ENCODE data around the gene CLSTN2. TPM values are rescaled to one million over a fixed set of nuclear protein-coding genes. Genes with fewer than 3 reads are reported as not detected.

Gene CLSTN2
- total RNA-seq, 1 donor, result not detected

DNA sequence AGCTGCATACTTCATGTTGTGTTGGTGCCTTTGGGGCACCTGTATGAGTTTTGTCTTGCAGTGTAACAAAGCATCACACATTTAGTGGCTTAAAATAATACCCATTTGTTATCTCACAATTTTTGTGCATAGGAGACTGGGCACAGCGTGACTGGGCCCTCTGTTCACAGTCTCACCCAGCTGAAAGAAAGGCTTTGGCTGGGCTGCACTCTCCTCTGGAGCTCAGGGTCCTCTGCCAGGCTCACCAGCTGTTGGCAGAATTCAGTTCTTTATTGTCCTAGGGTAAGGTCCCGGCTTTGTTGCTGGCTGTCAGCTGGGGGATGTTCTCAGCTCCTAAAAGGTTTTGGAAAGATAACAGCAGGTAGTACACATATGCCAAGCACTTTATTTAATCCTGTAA lies 263.3 kb downstream of the CLSTN2 start:
- Histone ChIP-seq H3K4me1 (ENCODE audit: insufficient read depth, low read length) (no peaks in the 10 kb centered on the region), H3K4me3 (ENCODE audit: low read length) (no peak overlapping the region), H3K9me3 (ENCODE audit: low read depth, low read length) (peaks cover 4% of the 10 kb centered on the region), H3K27me3 (ENCODE audit: insufficient read depth, low read length) (no peaks in the 10 kb centered on the region)

DNA sequence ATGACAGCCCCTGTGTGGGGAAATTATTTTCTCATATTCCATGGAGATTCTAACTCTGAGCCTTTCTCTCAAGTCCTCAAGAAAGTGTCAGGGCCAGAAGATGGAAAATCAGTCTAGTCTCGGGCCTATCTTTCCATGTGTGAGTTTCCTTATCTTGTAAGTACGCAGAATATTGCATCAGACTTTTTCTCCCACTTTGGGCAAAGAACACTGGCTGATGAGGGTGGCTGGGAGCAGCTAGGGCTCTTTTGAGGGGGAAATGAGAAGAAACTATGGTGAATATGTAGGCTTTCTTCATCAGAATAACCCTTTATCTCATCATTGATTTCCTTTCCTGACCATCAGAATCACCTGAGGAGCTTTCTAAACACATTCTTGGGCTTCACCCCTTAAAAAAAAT lies 264.0 kb downstream of the CLSTN2 start:
- Histone ChIP-seq H3K4me3 (ENCODE audit: low read length) (no peak overlapping the region), H3K9me3 (ENCODE audit: low read depth, low read length) (peaks cover 4% of the 10 kb centered on the region), H3K4me1 (ENCODE audit: insufficient read depth, low read length) (no peaks in the 10 kb centered on the region), H3K27me3 (ENCODE audit: insufficient read depth, low read length) (no peaks in the 10 kb centered on the region)

DNA sequence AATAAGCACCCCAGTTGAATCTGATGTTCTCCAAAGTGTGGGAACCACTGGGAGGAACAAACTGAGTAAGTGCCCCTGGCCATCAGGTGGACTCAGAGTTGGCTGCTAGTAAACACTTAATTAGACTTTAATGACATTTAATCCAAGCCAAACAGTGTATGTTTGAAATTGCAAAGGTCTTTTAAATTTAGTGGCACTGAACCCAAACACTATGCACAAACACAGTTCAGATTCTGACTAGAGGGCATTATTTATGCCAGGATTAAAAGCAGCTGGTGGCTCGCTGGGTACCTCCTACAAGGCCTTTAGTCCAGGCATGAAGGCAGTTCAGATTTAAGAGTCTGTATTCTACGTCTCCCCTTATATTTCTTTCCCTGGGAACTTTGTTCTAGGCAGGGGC lies 264.8 kb downstream of the CLSTN2 start:
- Histone ChIP-seq H3K4me3 (ENCODE audit: low read length) (no peak overlapping the region), H3K27me3 (ENCODE audit: insufficient read depth, low read length) (no peaks in the 10 kb centered on the region), H3K9me3 (ENCODE audit: low read depth, low read length) (peaks cover 1% of the 10 kb centered on the region), H3K4me1 (ENCODE audit: insufficient read depth, low read length) (no peaks in the 10 kb centered on the region)

DNA sequence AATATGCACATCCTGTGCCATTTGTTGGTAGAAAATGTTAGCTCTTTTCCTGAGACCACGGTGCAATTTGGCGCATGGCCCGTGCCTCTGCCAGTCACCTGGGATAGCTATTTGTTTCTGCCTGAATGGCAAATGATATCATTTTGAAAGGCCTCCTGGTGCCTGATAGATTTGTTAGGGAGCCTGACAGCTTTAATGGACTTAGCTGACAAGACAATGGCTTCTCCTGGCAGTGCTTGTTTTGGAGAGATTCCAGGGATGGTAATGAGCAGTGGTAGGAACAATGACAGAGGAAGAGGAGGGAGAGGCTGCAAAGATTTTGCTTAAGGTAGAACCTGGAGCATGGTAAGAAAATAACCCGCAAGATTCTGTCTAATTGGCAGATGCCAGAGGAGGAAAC lies 268.5 kb downstream of the CLSTN2 start:
- Histone ChIP-seq H3K4me3 (ENCODE audit: low read length) (no peak overlapping the region), H3K27me3 (ENCODE audit: insufficient read depth, low read length) (no peaks in the 10 kb centered on the region), H3K9me3 (ENCODE audit: low read depth, low read length) (no peaks in the 10 kb centered on the region), H3K4me1 (ENCODE audit: insufficient read depth, low read length) (no peaks in the 10 kb centered on the region)

DNA sequence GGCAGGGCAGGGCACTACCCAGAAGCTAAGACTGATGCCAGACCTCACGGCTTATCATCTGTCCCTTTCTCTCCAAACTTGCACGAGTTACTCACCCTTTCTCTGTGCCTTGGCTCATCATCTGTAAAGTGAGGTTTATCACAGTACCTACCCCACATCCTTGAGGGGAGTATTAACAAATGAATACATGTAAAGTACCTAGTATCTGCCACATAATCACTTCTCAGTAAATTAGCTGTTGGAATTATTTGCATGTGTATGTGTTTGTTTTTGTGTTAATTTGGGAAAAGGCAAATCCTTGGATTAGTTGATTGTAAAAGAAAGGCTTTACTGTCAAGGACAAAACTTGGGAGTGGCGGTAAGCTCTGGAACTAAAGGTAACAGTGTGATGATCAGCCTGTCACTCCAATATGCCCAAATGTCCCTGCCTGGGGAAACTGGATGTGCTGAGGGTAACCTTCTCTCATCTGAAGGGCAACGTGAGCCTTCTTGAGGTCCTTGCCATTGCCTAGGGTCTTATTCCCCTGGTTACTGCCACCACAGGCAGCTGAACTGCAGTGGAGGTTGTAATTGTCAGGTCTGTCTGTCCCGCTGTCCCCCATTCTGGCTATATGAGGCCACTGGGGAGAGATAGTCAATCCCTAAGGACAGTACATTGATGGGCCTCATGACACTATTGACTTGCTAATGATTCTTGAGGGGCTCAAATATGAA lies 269.4 kb downstream of the CLSTN2 start:
- Histone ChIP-seq H3K9me3 (ENCODE audit: low read depth, low read length) (no peaks in the 10 kb centered on the region), H3K27me3 (ENCODE audit: insufficient read depth, low read length) (no peaks in the 10 kb centered on the region), H3K4me3 (ENCODE audit: low read length) (no peak overlapping the region)

DNA sequence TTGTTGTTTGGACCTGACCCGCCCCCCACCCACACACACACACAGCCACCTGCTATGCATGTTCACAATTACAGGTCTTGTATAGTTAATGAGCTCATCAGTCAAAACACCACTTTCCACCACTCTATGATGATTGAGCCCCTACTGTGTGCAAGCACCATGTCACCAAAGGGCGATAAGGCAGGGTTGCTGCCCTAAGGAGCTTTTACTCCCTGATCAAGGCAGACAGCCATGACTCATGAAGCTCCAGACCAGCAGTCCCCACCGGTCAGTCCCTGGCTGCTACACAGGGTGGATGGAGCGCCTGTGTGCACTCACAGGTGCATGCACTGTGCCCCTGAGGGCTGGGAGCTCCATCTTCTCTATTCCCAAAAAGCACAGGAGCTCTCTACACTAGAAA lies 270.6 kb downstream of the CLSTN2 start:
- no peak overlapping the region for H3K4me3 ChIP-seq (ENCODE audit: low read length)

More for the DNA sequence above, 269.4 kb downstream of the CLSTN2 start:
- H3K4me1 ChIP-seq (ENCODE audit: insufficient read depth, low read length), result no peaks in the 10 kb centered on the region

DNA sequence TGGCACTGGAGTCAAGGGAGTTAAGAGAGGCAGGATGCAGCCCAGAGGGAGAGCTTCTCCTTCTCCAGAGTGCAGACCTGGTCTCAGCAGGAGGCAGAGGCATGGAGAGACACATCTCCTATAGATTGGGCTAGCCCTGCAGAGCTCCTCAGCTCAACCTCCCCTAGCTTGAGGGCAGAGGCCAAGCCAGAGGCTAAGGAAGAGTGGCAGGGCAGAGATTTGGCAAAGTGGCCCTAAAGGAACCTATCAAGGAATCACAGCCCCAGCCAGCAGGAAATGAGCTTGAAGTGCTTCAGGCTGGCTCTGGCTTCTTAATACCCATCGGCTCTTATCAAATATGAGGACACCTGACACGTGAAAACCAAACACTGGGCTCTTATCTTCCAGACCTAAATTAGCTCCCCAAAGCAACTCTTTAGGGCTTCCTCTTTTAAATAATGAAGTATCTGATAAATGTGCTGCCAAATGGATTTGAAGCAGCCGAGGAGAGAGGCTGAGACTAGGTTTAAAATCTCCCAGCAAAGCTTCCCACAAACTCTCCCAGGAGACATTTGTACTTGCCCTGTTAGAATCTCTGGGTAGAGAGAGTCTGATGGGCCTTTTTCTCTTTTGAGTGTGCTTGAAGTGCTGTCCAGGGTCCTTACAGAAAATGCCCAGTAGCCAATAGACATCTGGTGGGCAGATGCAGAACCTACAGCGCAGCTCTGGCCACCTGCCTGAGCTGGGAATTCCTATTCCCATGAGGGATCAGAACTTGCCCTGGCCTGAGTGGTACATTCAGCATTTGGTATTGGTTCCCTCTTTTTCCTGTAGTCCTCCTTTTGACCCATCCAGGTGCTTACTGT lies 271.4 kb downstream of the CLSTN2 start:
- Histone ChIP-seq H3K27me3 (ENCODE audit: insufficient read depth, low read length) (no peaks in the 10 kb centered on the region), H3K4me3 (ENCODE audit: low read length) (no peak overlapping the region), H3K9me3 (ENCODE audit: low read depth, low read length) (no peaks in the 10 kb centered on the region), H3K4me1 (ENCODE audit: insufficient read depth, low read length) (no peaks in the 10 kb centered on the region)

More for the DNA sequence above, 270.6 kb downstream of the CLSTN2 start:
- no peaks in the 10 kb centered on the region for H3K27me3 ChIP-seq (ENCODE audit: insufficient read depth, low read length)
- H3K9me3 ChIP-seq (ENCODE audit: low read depth, low read length), result no peaks in the 10 kb centered on the region
- H3K4me1 ChIP-seq (ENCODE audit: insufficient read depth, low read length), result no peaks in the 10 kb centered on the region

DNA sequence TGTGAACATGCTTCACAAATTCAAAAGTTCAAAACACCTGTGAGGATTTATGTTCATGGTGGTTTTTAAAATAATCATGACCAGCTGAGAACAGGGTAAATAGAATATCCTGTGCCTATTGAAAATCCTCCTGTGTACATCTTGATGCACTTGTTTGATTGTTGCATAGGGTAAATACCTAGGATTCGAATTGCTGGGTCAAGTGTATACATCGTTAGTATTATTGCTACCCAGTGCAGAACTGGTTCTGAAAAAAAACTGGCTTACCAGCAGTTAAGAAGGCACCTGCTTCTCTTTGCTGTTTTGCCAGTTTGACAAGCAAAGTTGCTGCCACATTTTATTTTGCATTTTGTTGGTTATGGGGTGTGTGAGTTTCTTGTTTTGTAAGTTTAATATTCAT lies 272.6 kb downstream of the CLSTN2 start:
- no peak overlapping the region for H3K4me3 ChIP-seq (ENCODE audit: low read length)
- no peaks in the 10 kb centered on the region for H3K9me3 ChIP-seq (ENCODE audit: low read depth, low read length)
- H3K27me3 ChIP-seq (ENCODE audit: insufficient read depth, low read length), result no peaks in the 10 kb centered on the region
- H3K4me1 ChIP-seq (ENCODE audit: insufficient read depth, low read length), result no peaks in the 10 kb centered on the region

DNA sequence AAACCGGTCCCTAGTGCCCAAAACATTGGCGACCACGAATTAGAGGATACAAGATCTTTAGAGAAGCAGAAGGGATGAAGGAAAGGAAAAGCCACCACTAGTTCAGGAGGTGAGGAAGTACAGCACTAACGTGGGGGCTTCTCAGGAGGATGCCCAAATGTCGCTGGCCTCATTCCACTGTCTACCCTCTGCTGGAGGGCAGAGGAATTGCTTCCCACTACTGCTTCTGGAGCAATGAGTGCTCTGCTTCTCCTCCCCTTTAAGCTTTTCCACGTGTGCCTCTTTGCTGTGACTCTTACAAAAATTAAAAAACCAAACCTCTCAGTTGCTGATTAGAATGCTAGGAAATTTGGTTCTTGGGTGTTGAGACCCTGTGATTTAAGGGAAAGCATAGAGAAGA lies 281.3 kb downstream of the CLSTN2 start:
- no peak overlapping the region for H3K4me3 ChIP-seq (ENCODE audit: low read length)
- H3K4me1 ChIP-seq (ENCODE audit: insufficient read depth, low read length), result no peaks in the 10 kb centered on the region
- no peaks in the 10 kb centered on the region for H3K9me3 ChIP-seq (ENCODE audit: low read depth, low read length)
- no peaks in the 10 kb centered on the region for H3K27me3 ChIP-seq (ENCODE audit: insufficient read depth, low read length)

DNA sequence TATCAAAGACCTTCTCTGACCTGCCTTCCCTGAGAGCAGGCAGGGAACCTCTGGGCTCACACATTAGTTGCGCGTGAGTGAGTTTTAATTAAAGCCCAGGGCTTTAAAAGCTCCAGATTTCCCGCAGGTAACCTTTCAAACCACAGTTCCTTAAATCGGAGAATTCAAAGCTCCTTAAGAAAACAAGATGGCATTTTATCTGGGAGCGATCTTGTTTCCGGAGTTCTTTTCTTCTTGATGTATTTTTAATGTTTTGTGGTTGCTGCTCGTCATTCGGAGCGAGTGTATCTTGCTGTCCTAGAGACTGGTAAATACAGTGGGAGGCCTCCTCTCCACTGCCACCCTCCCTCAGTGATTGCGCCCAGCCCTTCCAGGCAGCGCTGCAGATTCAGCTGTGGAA lies 284.3 kb downstream of the CLSTN2 start:
- Histone ChIP-seq H3K9me3 (ENCODE audit: low read depth, low read length) (no peaks in the 10 kb centered on the region), H3K4me3 (ENCODE audit: low read length) (no peak overlapping the region), H3K27me3 (ENCODE audit: insufficient read depth, low read length) (no peaks in the 10 kb centered on the region), H3K4me1 (ENCODE audit: insufficient read depth, low read length) (no peaks in the 10 kb centered on the region)

DNA sequence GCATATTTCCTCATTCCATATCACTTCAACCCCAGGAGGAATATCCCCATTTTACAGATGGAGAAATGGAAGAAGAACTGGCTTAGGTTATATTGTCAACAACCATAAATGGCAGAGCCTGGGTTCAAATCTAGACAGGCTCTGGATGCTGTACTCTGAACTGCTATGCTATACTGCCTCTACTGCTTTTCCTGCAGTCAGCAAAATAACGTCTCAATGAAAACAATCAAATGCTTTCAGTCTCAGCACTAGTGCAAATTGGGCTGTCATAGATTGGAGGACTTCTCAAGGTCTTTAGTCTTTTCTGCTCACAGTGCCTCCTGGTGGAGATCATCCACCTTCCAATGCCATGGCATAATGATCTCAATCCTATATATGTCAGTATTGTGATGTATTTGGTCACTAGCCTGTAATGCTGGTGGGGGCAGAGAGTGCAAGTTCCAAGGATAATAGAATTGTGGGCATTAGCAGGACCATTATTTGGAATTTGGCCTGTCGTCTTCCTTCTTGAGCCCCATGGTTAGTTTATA lies 285.0 kb downstream of the CLSTN2 start:
- Histone ChIP-seq H3K4me1 (ENCODE audit: insufficient read depth, low read length) (no peaks in the 10 kb centered on the region), H3K4me3 (ENCODE audit: low read length) (no peak overlapping the region), H3K9me3 (ENCODE audit: low read depth, low read length) (no peaks in the 10 kb centered on the region), H3K27me3 (ENCODE audit: insufficient read depth, low read length) (no peaks in the 10 kb centered on the region)

DNA sequence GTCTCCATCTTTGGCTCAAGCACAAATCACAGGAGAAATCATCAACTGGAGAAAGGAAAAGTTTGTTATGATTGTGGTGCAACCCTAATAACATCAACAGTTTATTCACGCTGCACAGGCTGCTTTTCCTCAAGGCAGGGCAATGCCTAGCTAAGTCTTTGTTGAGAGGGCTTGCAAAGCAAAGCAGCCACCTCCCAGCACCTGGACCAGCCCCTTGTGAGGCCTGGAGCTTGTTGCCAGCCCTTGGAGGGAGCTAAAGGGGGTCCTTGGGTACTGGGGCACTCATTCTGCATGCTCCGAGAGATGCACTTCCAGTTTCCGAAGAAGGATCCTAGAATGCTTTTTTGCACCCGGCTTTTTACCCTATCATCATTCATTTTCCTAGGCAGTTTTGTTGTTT lies 288.2 kb downstream of the CLSTN2 start:
- no peaks in the 10 kb centered on the region for H3K9me3 ChIP-seq (ENCODE audit: low read depth, low read length)
- H3K27me3 ChIP-seq (ENCODE audit: insufficient read depth, low read length), result no peaks in the 10 kb centered on the region
- no peaks in the 10 kb centered on the region for H3K4me1 ChIP-seq (ENCODE audit: insufficient read depth, low read length)
- no peak overlapping the region for H3K4me3 ChIP-seq (ENCODE audit: low read length)

DNA sequence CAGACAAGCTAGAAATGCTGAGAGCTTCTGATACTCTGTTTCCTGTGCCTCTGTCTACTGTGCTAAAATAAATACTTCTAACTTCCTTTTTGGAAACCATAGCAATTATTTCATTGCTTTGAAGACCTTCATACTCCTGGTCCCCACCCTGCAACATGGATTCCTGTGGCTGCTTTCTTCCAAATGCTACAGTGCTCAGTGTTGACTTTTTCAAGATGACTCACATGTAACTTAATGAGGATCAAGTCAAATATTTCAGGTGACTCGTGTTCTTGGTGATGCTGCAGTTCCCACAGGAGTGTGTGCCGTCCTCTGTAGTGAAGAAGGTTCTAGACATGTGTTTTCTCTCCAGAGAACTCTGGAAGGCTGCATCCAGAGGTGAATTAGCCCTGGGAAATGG lies 288.6 kb downstream of the CLSTN2 start:
- no peaks in the 10 kb centered on the region for H3K27me3 ChIP-seq (ENCODE audit: insufficient read depth, low read length)
- H3K4me3 ChIP-seq (ENCODE audit: low read length), result no peak overlapping the region
- no peaks in the 10 kb centered on the region for H3K9me3 ChIP-seq (ENCODE audit: low read depth, low read length)
- H3K4me1 ChIP-seq (ENCODE audit: insufficient read depth, low read length), result no peaks in the 10 kb centered on the region

DNA sequence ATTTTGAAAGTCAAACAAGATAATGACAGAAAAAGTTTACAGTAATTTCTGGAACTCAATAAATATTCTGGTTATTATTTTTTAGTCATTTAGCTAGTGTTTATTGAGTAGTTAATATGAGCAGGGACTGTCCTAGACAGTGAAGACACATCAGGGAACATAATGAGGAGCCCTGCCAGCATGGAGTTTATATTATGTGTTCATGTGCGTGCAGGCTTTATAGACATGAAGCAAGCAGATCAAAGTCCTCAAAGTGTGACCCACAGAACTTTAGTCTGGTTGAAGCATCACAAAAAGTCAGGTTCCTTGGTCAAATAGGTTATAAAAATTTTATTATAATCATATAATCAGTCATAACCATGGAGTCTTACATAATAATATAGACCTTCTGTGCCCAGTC lies 289.3 kb downstream of the CLSTN2 start:
- H3K4me1 ChIP-seq (ENCODE audit: insufficient read depth, low read length), result no peaks in the 10 kb centered on the region
- no peak overlapping the region for H3K4me3 ChIP-seq (ENCODE audit: low read length)
- no peaks in the 10 kb centered on the region for H3K9me3 ChIP-seq (ENCODE audit: low read depth, low read length)
- H3K27me3 ChIP-seq (ENCODE audit: insufficient read depth, low read length), result no peaks in the 10 kb centered on the region

DNA sequence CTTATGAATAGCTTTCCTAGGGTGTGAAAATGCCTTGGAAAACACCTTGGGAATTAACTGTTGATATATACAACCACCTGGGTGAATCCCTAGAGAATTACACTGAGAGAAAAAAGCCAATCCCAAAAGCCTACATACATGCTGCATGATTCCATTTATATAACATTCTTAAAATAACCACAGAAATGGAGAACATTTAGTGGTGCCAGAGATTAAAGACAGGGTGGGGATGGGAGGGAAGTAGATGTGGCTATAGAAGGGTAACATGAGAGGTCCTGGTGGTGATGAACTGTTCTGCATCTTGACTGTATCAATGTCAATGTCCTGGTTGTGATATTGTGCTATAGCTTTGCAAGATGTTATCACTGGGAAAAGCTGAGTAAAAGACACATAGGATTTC lies 291.0 kb downstream of the CLSTN2 start:
- Histone ChIP-seq H3K4me3 (ENCODE audit: low read length) (no peak overlapping the region), H3K27me3 (ENCODE audit: insufficient read depth, low read length) (no peaks in the 10 kb centered on the region), H3K9me3 (ENCODE audit: low read depth, low read length) (no peaks in the 10 kb centered on the region), H3K4me1 (ENCODE audit: insufficient read depth, low read length) (no peaks in the 10 kb centered on the region)
